ENCODE results near the gene ABCC12. TPM values are rescaled to one million over a fixed set of nuclear protein-coding genes. Genes with fewer than 3 reads are reported as not detected.

ABCC12 gene
- total RNA-seq, 1 experiment from 2014 or later, result not detected

- ChIA-PET POLR2A (no interaction called here), CTCF (no interaction called here)
- no peaks in the 10 kb centered on the region for H3K4me1 Mint-ChIP-seq
These were observed 21.0 kb upstream of the ABCC12 start for GRCh38 chr16:48176635-48177408.

More at GRCh38 chr16:48176635-48177408, 21.0 kb upstream of the ABCC12 start:
- Mint-ChIP-seq H3K9me3 (no peaks in the 10 kb centered on the region), H3K27me3 (ENCODE audit: low read depth) (no peaks in the 10 kb centered on the region), H3K36me3 (no peaks in the 10 kb centered on the region), H3K4me3 (no peak overlapping the region), H3K27ac (no peak overlapping the region)
- no peak for TF ChIP-seq ARID4B (CRISPR knock-in tag; IDR thresholded peaks at IDR 0.05; ENCODE audit: borderline replicate concordance)
- TF ChIP-seq ZNF281 (CRISPR knock-in tag; IDR thresholded peaks at IDR 0.05), result no peak
- TF ChIP-seq SOX15 (CRISPR knock-in tag; IDR thresholded peaks at IDR 0.05), result no peak
- TF ChIP-seq EMX1 (CRISPR knock-in tag; IDR thresholded peaks at IDR 0.05), result no peak
- no peak for TF ChIP-seq ZMAT4 (CRISPR knock-in tag; IDR thresholded peaks at IDR 0.05)
- TF ChIP-seq CBFB (CRISPR knock-in tag; IDR thresholded peaks at IDR 0.05; ENCODE audit: low read depth), result no peak
- no peak for TF ChIP-seq ZNF138 (CRISPR knock-in tag; conservative IDR thresholded peaks at IDR 0.05)
- no peak for TF ChIP-seq USF2 (CRISPR knock-in tag; IDR thresholded peaks at IDR 0.05)
- TF ChIP-seq TEAD4 (CRISPR knock-in tag; IDR thresholded peaks at IDR 0.05), result no peak
- no peak for TF ChIP-seq FOXJ3 (CRISPR knock-in tag; IDR thresholded peaks at IDR 0.05; ENCODE audit: borderline replicate concordance)
- TF ChIP-seq NFATC4 (CRISPR knock-in tag; IDR thresholded peaks at IDR 0.05), result no peak
- TF ChIP-seq RORB (CRISPR knock-in tag; IDR thresholded peaks at IDR 0.05), result no peak
- no peak for TF ChIP-seq ZNF232 (CRISPR knock-in tag; IDR thresholded peaks at IDR 0.05)
- TF ChIP-seq E2F4 (CRISPR knock-in tag; IDR thresholded peaks at IDR 0.05; ENCODE audit: borderline replicate concordance, low read depth), result no peak
- no peak for TF ChIP-seq FOXK1 (CRISPR knock-in tag; IDR thresholded peaks at IDR 0.05)
- no peak for TF ChIP-seq ATF6 (CRISPR knock-in tag; IDR thresholded peaks at IDR 0.05)
- TF ChIP-seq CREB1 (CRISPR knock-in tag; IDR thresholded peaks at IDR 0.05), result no peak
- no peak for ATAC-seq
- no peak for DNase-seq (ENCODE audit: low spot score)
